ENCODE data around the gene GMDS.

GMDS gene

DNA sequence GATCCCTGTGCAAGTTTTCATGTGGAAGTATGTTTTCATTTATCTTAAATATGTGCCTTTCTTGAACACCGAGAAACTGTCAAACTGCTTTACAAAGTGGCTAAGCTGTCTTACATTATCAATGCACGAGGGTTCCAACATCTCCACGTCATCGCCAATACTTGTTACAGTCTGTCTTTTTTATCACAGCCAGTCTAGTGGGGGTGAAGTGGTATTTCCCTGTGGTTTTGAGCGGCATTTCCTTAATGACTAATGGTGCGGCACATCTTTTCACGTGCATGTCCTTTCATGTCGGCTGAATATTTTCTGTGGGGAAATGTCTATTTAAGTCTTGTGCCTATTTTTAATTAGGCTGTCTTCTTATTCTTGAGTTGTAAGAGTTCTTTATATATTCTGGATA is 355.3 kb downstream of the GMDS start:
- no peak for DNase-seq

DNA sequence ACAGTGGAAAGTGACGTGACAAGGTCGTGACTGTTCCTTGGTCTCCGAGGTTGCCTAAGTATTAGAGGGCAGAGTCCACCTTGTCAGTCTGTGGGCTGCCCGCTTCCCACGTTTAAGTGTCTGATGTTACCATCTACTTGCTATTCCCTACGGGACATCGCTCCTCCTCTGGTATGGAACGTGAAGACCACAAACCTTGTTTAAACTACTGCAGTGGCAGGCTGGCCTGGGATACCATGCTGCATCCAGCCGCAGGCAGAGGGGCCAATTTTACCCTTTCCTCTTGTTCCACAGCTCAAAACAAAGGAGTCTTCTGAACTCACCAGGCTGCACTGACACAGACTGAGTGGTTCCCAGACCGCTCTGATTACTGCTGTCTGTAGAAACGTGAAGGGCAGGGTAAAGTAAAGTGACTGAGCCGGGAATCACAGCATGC is 359.8 kb downstream of the GMDS start:
- no peak for DNase-seq

DNA sequence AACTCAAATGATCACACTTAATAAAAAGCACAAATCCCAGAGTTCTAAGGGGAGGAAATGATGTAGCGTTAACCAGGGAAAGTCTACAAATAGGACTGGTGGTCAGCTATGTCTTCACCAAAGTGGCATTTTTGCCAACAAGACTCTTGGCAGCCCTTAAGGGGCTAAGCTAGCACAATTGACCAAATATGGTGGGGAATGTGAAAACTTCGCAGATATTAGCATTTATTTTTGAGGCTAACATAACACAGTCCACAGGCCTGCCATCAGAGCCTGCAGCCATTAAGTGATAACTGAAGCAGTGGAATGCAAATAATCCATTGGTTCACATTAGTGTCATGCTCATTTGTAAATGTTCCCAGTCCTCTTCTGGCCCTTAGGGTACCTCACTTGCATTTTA is 361.1 kb downstream of the GMDS start:
- no peak for DNase-seq

DNA sequence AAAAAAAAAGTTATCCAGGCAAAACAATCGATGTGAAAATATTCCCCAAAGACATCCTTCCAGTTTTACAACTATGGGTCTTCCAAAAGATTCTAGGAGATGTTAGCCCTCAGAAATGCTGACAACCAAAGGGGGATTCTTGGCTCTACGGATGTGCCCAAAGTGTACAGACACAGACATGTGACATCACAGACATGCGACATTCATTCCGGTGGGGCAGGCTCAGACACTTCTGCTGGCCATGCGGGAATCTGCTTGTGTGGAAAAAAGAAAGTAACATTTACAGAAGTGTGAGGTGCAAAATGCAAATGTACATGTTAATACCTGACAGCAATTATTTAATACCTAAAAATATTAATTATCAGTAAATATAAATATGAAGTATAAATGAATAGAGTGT is 367.1 kb downstream of the GMDS start:
- DNase-seq, result no peak

DNA sequence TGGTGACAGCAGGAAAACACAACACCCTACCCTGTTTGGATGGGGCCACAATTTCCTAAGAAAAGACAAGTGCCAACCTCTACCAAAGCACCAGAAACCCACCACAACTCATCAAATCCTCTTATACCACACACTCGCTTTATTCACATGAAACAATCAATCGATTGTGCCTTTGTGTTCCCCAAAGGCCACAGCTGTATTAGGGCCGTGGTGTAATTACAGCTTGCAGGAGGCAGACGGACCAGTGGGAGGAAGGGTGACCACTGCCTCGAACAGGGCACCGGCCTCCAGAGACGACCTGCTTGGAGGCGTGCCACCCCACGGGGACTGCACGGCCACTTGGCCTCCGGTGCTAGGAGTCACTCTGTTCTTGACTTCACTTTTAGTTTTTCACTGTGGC is 371.6 kb downstream of the GMDS start:
- DNase-seq, result no peak

DNA sequence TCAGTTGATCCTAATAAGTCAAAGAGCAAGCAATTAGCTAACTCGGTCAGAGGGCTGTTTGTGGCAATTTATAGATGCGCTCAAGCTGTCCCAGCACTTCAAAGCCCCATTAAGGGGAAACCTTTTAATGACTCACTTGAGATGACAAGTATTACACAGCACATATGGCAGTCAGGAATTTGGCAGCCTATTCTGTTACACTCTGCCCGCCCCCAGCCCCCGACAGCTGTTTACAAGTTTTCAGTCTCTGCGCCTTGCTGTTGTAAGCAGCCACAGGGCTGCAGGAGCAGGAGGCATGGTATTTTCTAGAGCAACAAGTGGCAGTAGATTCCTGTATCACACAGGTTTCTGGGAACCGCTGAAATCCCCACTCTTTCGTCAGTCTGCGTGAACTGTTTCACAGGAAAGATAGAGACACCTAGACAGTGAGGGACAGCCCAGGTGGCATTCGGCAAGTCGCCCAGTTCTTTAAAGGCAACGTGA is 372.7 kb downstream of the GMDS start:
- no peak for DNase-seq

DNA sequence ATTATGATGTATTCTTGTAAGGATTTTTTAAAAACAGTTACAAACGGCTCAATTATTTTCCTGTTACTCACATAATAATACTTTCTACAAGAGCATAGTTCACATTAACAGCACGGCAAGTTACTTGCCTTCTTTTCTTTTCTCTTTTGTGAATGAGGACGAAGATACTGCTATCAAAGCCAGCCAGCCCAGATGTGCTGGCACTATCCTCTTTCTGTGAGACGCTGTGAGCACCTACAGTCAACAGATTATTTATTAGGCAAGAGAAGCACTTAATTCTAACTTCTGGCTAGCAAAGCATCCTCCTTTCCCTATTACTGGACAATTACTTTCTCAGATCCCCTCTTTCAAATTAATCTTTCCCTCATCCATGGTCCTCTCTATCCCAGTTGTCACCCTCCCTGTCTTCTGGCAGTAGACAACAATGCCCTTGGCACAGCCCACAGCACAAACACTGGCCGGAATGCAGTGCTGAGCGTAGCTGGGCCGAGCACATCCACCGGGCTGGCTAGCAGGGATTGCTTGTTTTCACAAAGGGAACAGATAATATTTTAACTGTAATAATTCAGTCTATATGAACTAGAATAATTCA is 373.6 kb downstream of the GMDS start:
- DNase-seq, result no peak

DNA sequence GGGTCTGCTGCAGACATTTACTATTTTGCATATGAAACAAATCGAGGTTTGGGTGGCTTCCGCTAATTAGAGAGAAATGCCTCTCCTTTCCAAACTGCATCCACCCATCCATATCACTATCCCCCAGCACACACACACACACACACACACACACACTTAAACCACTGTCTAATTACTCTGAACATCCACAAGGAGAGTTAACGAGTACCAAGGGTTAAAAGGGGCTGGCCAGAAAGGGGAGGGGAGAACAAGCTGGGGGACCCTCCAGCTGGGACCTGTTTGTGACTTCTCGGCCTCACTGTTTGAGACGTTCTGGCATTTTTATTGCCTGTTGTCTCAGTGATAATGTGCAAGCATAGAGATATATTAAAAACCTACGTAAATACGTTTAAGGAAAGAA is 374.5 kb downstream of the GMDS start:
- no peak for DNase-seq

DNA sequence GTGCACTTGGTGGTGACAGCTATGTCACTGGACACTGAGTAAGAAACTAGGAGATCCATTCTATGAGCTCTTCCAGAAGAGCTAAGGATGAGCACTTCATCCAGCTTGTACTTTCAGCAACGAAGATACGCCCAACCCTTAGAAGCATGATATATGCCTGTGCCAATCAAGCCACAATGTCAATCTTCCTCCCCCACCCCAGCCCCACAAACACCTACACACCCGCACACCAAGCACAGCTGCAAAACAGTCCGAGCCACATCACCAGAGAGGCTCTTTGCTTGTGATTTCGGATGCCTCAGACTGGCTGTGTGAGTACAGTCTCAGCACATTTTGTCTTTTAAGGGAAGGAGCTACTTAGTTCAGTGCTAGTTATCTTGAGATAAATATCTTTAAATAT is 375.2 kb downstream of the GMDS start:
- no peak for DNase-seq

DNA sequence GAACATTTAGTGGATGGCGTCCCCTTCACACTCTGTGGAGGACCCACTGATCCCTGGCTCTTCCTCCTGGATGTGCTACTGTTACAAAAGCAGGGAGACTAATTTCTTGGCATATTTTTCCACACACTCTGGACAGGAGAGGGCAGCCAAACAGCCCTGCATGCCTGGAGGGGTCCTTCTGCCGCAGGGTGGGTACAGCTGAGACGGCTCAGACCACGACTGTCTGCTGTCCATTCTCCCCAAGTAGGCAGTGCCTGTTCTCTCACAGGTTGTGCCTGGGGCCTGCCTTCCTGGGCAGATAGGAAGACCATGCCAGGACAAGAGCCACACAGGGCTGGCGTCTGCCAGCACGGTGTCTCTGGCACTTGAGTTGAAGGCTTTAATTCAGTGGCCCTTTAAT is 375.6 kb downstream of the GMDS start:
- DNase-seq, result no peak

DNA sequence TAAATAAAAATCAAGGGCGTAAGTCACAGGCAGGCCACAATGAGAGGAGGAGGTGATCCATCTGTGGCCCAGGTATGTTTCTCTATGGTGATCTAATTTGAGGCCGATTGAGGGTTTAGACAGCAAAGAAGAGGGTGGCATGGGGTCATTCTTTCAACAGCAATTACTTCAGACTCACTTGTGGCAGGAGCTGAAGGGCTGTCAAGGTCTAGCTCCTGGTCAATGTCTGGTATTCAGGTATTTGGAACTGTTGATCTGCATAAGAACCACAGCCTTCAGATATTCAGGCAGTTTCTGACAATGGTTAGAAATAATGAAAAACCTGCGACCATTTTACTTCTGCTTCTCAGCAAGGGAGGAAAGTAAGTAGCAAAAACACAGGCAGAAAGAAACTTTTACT is 376.1 kb downstream of the GMDS start:
- DNase-seq, result no peak

DNA sequence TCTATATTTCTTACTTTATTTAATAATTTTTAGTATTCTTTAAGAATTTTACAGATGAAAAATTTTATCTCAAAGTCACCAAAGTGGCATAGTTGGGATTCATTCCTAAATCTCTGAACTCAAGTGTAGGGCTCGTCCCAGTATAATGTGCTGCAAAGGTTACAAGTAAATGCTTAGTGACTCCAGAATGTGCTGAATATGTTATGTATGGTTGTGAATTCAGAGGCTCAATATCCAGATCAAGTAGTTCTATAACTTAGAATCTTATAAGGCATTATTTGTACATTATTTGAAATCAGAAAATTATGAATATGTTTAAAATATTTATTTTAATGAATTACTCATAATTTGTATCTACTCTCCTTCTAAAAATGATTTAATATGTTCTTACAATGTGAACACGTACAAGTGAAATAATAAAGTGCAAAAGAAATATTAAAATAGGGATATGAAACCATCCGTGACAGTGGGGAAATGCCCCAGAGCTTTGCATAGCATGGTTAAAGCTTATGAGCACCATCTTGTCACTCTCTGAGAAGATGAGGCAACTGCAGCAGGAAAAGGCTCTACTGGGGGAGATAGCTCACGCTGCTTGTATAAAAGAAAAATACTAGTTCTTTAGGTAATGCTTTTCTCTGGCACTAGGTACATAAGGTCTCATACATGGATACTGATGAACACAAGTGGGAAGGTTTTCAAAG is 376.7 kb downstream of the GMDS start:
- no peak for DNase-seq

DNA sequence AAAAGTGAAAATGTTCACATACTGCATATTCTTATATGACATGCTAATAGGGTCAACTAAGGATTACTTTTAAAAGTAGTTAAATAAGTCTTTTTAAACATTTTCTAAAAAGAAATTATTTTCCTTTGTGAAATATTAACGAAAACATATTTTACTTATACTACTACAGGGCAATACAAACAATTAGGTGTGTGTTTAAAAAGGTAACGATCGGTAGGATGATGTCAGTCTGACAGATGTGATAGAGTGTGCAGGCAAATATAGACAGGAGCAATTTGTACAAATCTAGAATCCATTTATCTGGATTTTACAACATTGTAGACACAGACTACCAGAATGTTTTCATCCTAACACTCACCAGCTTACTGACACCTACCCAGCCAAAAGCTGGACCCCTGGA is 378.2 kb downstream of the GMDS start:
- DNase-seq, result no peak

DNA sequence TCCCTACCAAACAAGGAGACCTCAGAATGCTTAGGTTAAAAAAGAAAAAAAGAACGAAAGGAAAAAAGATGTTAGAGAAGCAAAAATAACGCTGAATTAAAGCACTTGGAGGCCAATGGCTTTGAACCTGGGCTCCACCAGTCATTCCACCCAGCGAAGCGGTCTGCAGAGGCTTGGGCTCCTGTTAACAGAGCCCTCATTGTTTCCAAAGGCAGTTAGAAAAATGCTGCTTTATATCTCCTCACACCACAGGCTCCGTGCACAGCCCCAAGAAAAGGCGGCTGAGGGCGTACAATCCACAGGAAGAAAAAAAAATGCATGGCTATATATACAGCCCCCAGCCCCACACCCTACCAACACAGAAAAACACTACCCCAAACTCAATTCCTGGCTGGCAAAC is 379.8 kb downstream of the GMDS start:
- DNase-seq, result no peak

DNA sequence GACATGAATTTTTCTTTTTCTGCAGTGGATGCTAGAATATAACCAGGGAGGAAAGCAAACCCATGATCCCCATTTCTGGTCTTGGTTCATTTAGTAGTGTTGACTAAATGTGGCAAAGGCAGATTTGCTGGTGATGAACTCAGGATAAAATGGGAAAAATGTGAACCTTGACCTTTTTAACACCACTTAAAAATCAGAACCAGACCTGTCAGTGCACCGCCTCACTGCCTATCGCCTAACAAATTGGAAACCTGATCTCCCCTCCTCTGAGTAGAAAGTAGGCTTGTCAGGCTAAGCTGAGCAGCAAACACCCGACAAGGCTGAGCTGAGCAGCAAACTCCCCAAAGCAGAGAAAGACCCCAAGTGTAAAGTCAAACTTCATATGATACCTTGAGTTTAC is 380.9 kb downstream of the GMDS start:
- no peak for DNase-seq

DNA sequence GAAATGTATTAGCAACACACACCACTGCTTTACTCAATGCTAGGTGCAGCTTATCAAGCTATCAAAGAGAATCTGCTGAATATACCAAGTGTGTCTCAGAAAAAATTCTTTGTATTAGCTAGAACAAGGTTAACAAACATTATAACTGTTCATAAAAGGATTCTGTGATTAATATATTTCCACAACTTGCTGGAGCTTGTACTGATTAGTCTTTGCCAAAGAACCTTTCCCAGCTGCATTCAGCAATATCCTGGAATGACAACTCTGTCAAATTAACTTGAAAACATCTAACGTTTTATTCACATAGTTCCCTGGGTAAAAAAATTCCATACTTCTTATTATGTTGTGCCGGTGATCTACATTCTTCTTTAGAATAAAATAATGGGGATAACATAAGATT is 383.0 kb downstream of the GMDS start:
- no peak for DNase-seq

DNA sequence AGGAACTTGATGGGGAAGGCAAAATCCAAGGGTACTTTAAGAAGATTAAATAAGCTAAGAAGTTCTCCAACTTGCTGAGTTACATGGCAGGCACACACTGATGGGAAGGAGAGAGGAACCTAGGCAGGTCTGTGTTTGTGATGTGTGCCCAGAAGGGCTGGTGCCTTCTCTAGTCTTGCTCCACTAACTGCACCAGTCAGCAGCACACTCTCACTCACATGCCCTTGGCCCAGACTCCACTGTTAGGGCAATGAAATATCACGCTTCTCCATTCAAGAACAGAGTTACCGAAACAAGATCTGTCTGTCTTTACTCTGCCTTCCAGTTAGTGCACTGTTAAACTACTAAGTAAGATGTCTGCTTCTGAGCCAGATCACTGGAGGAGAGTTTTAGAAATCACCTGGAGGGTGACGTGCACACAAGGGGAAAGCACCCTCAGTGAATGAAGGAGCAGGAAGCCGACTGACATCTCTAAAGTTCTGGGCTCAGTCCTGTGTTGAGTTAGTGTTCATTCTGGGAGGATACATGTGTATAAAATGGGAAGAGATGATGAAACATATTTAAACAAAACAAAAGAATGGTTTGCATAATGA is 384.6 kb downstream of the GMDS start:
- no peak for DNase-seq

DNA sequence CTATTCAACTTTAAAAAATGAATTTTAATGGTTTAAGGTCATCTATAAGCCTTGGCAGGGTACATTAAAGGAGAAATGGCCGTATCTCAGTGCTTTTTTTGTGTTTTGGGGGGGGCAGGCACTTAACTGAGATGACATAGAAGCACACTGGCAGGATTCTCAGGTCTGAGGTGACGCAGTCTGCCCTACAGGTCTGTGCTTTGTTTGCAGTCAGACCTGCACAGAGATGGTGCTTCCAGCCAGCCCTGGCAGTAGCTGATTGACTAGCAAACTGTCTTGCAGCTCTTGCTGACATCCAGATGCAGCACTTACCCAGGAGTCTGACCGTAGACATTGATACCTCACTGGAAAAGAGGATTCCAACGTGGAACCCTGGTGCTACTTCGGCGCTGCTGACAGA is 386.5 kb downstream of the GMDS start:
- DNase-seq, result no peak

DNA sequence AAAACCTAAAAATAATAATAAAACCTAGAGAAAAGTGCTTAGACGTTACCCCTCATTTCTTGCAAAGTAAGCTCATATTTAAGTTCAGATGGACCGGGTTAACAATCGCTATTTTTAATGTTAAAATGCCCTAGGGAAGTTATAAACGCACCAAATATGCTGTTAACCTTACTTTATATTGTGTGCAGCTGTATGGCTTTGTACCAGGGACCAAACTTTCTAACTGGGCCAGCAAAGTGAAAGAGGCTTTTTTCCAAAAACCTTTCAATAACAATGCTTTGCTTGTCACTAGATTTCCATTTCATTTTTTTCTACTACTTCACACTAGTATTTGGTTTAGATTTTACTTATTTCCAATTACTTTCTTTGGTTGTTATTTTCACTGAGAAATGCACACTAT is 387.2 kb downstream of the GMDS start:
- DNase-seq, result no peak

DNA sequence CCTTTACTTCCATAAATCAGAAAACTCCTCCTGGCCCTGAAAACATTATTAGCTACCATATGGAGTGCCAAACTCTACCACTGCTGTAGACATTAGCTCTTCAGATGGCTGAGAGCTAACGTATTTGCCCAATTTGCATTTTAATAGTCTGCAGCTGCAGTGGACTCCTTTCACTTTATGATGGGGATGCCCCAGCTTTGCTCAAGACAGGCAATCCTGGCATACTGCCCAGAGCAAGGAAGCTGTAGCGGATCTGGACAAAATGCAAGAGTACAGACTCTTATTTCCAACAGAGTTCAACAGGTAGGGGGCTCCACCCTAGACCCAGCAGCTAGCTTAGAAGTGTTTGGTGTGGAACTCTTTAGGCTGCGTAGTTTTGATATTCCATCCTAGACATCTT is 389.0 kb downstream of the GMDS start:
- no peak for DNase-seq

DNA sequence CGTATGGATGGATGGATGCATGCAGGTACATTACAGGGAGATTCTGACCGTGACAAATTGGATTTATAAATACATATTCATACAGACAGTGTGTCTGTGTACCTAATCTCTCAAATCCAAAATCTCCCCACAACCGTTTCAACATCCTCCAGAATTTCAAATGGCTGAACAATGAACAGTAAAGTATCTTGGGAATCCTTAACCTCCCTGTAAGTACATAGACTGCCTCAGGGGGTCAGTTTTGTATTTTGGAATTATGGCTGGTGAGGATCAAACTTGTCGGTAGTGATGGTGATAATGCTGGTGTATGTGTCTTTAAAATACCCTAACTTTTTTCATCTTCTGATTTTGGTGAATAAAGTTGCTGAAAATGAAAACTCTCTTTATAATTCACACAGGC is 389.5 kb downstream of the GMDS start:
- no peak for DNase-seq

DNA sequence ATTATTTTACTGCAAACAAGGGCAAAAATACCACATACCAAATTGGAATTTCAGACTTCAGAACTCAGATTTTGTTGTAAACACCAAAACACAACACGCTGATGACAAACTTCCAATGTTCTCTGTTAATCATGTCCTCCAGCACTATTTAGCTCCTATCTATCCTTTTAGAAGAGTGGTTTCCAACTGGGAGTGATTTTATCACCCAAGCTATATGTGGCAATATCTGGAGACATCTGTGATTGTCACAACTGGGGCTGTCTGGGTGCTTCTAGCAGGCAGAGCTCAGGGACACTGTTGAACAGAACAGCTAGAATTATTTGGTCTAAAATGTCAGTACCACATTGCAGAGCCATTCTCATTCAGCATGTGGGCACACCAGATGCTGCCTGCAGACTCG is 391.1 kb downstream of the GMDS start:
- no peak for DNase-seq

DNA sequence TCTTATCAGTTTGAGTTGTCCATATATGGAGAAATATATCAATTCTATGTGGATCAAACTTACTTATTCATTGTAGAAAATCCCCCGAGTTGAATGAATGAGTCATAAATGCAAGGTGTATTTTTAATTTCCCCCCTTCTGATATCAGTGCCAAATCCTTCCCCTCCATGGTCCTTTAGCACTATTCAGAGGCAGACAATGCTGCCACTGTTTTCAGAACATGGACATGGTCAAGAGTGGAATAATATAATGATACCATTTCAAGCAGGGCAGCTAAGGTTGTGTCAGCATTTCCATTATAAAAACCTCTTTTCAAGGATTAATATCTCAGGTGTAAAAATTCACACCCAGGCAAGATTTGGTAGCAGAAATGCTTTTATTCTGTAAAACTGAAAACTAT is 391.6 kb downstream of the GMDS start:
- DNase-seq, result no peak

DNA sequence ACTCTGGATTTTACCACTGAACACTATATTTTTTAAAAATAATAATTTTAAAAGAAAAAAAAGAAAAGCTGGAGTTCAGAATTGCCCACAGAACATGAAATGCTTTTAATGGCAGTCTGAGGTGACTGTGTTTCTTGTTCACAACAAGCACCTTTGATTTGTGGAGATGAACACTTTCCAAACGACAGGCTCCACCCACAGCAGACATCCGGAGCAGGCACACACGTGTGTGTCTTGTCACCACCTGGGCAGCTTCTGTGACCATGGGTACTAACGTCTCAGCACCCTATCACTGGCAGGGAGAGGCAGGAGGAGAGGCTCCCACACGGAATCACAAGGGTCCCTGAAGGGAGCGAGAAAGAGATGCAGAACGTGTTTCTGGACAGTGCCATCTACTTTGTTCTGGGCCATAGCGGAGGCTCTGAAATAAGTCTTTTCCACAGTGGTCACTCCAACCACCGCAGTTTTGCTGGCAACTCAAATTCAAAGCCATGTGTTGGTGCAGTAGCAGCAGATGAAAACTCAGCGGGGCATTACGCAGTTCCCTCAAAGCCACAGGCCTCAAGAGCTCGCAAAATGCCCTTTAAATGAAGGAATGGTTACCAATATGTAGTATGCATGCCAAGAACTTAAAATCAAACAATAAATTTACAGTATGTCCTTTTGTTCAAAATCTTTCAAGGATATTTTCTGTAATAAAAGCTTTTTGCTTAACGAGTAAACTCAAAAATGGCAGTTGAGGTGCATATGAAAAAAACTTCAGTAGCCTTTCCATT is 393.5 kb downstream of the GMDS start:
- no peak for DNase-seq

Data from activated CD8-positive, alpha-beta memory T cell treated with anti-CD3 and anti-CD28 coated beads for 24 hours (primary cell).